Kidney epithelial cell (primary cell): ENCODE data around the gene CCDC77. TPM values are rescaled to one million over a fixed set of nuclear protein-coding genes. Genes with fewer than 3 reads are reported as not detected.

ENCODE experiments used
- DNase-seq: peaks from one replicate; pipeline ENCODE4 v3.0.0-alpha.2; 2010; ENCODE audit warnings: low read depth
- H3K27me3 ChIP-seq: 2 replicates; pipeline ENCODE4 v1.6.0; 2011; ENCODE audit warnings: low read length; ENCODE audit not compliant: control insufficient read depth, insufficient read depth
- H3K36me3 ChIP-seq: 2 replicates; pipeline ENCODE4 v1.5.1; 2011; ENCODE audit warnings: low read length; ENCODE audit not compliant: control insufficient read depth, insufficient read depth
- H3K4me3 ChIP-seq: 2 replicates; pipeline ENCODE4 v1.5.1; 2011; ENCODE audit warnings: low read depth, mild to moderate bottlenecking, control low read depth, low read length
- CTCF ChIP-seq: IDR thresholded peaks from 2 replicates; pipeline ENCODE4 v1.5.1; 2011; ENCODE audit warnings: mild to moderate bottlenecking, moderate library complexity, low read length, control low read depth, inconsistent platforms; ENCODE audit not compliant: insufficient read depth, poor library complexity, severe bottlenecking
- total RNA-seq: library from RNA; depleted of rRNA; stranded (reverse); fragments of >200 nt; gene quantifications from 2 replicates; pipeline ENCODE4 v1.2.3, GENCODE V29; 2015

The CCDC77 gene
- total RNA-seq, 1 donor from 2014 or later, result 18.5 TPM

- Histone ChIP-seq H3K36me3 (no peaks in the 10 kb centered on the region), H3K4me3 (no peak overlapping the region), H3K27me3 (no peaks in the 10 kb centered on the region)
- DNase-seq, result no peak
- no peak for TF ChIP-seq CTCF
Measured at GRCh38 chr12:386651-387050, 14.8 kb upstream of the CCDC77 start.

GRCh38 chr12:388012-388411 is 13.4 kb upstream of the CCDC77 start:
- no peaks in the 10 kb centered on the region for H3K27me3 ChIP-seq
- DNase-seq, result no peak
- H3K36me3 ChIP-seq, result no peaks in the 10 kb centered on the region
- no peak for TF ChIP-seq CTCF
- H3K4me3 ChIP-seq, result peak overlapping the region; percentile 86

- Histone ChIP-seq H3K36me3 (no peaks in the 10 kb centered on the region), H3K27me3 (no peaks in the 10 kb centered on the region), H3K4me3 (peak overlapping the region; percentile 86)
- no peak for TF ChIP-seq CTCF
- no peak for DNase-seq
Measured at GRCh38 chr12:388541-389141, 12.8 kb upstream of the CCDC77 start.

- no peak for DNase-seq
- TF ChIP-seq CTCF, result no peak
- no peaks in the 10 kb centered on the region for H3K27me3 ChIP-seq
- no peaks in the 10 kb centered on the region for H3K36me3 ChIP-seq
- peak within 1 kb of the TSS; percentile 86 for H3K4me3 ChIP-seq
Measured at GRCh38 chr12:389142-390096, 12.0 kb upstream of the CCDC77 start, which contains the start of gene KDM5A. KDM5A (minus strand) TSS chr12:389320; CDS start chr12:389091, 229 bp downstream.

GRCh38 chr12:400828-401227 is 616 bp upstream of the CCDC77 start:
- Histone ChIP-seq H3K4me3 (peak overlapping the region; percentile 89), H3K36me3 (no peaks in the 10 kb centered on the region), H3K27me3 (no peaks in the 10 kb centered on the region)
- no peak for DNase-seq
- TF ChIP-seq CTCF, result no peak
